Heart right ventricle (tissue), 16 donors: ENCODE results near the gene CETN1. TPM values are rescaled to one million over a fixed set of nuclear protein-coding genes. Genes with fewer than 3 reads are reported as not detected.

ENCODE experiments used
- ATAC-seq, 8 donors: fragments of 200-7000 bp; cut with Tn5 transposase; one replicate each; pipeline ENCODE4 v1.9.1; 2020; ENCODE audit warnings: mild to moderate bottlenecking in 8 of 8, moderate library complexity in 8 of 8, moderate number of reproducible peaks in 1 of 8
- DNase-seq, 2 donors: peaks; one replicate each; pipeline ENCODE4 v3.0.0-alpha.2; 2020
- H3K27ac ChIP-seq, 10 donors: fragments of 200-600 bp; sonication (generic) in 2 of 10; one replicate each; pipeline versions ENCODE4 v1.5.0 to v1.8.0; 2020 to 2022; ENCODE audit warnings: mild to moderate bottlenecking in 3 of 10
- H3K27me3 ChIP-seq, 7 donors: fragments of 200-600 bp; one replicate each; pipeline ENCODE4 v1.8.0; 2021 to 2022; ENCODE audit warnings: mild to moderate bottlenecking in 2 of 7
- H3K36me3 ChIP-seq, 9 donors: fragments of 200-600 bp; sonication (generic) in 1 of 9; one replicate each; pipeline versions ENCODE4 v1.5.0 to v1.8.0; 2020 to 2022; ENCODE audit warnings: mild to moderate bottlenecking in 2 of 9
- H3K4me1 ChIP-seq, 9 donors: fragments of 200-600 bp; sonication (generic) in 1 of 9; one replicate each; pipeline versions ENCODE4 v1.5.0 to v1.8.0; 2020 to 2022; ENCODE audit warnings: mild to moderate bottlenecking in 4 of 9
- H3K4me3 ChIP-seq, 10 donors: fragments of 200-600 bp; sonication (generic) in 2 of 10; one replicate each; pipeline versions ENCODE4 v1.5.0 to v1.8.0; 2020 to 2022; ENCODE audit warnings: mild to moderate bottlenecking in 7 of 10, moderate library complexity in 2 of 10
- H3K9me3 ChIP-seq, 11 donors: fragments of 200-600 bp in 10 of 11; sonication (generic) in 2 of 11; one replicate each; pipeline versions ENCODE4 v1.5.0 to v1.8.0; 2013 to 2022; ENCODE audit warnings: mild to moderate bottlenecking in 2 of 11, control low read depth in 1 of 11, moderate library complexity in 1 of 11
- CTCF ChIP-seq, 9 donors: fragments of 200-600 bp; sonication (generic) in 2 of 9; IDR thresholded peaks; one replicate each; pipeline versions ENCODE4 v1.5.0 to v1.8.0; 2021 to 2022; ENCODE audit warnings: antibody characterized with exemption in 9 of 9, mild to moderate bottlenecking in 5 of 9, moderate library complexity in 1 of 9
- WGBS, 2 donors: extraction: QIAGEN DNeasy Blood & Tissue Kit; methylation state at CpG; one replicate each; pipeline ENCODE4 v1.1.7; 2013; ENCODE audit warnings: inconsistent platforms in 1 of 2; 5-methylcytosine and 5-hydroxymethylcytosine counted together
- intact Hi-C, 10 donors: fragments of 100-400 bp; cut with DNase I; formaldehyde crosslinking; loops; one replicate each; pipeline versions ENCODE4 v1.11.1 to v1.14.2; 2022
- polyA plus RNA-seq, 2 donors: library from polyadenylated mRNA; stranded (reverse); fragments of 200-250 nt; gene quantifications; one replicate each; pipeline ENCODE4 v1.2.3, GENCODE V29; 2013
- total RNA-seq, 10 donors: library from RNA; stranded (reverse); fragmentation: NEBNext Ultra II Directional in 3 of 10; extraction: Animal tissue kit (Norgen Biotek cat#: 25700) in 3 of 10; gene quantifications; one replicate each; pipeline versions ENCODE4 v1.2.1 to v1.2.4, GENCODE V29; 2021 to 2023
- donor health status: Arrhythmogenic right ventricular cardiomyopathy.
- donor health status: ischemic (EF 13 %, LVEDD 7.1; RV severe dilation, severe dysfunction).
- donor health status: healthy with polysubstance abuse.
- donor health status: DM: no; HTN: yes; CAD: no.
- donor health status: DM: no; HTN: no; CAD: no.
- donor health status: ischemic (EF 25% LVEDD 6.9; RV normal size, moderate dysfunction).
- donor health status: ischemic (EF 25% LVEDD 5.7; RV mildly dilated, moderate dysfunction).
- donor health status: healthy.
- donor health status: DM: yes; HTN: yes; CAD: no.
- donor health status: Ischemic cardiomyopathy.
- donor health status: ischemic (EF 35%, LVEDD 5.7; RV mildly dilated, moderate dysfunction).
- donor health status: nonischemic (EF 11% LVEDD 7.7; RV severe dilation, severe dysfunction).
- donor health status: DM: yes; HTN: yes; CAD: no.
- donor health status: PGD.
- donor health status: ischemic (EF 29% LVEDD 5.4; RV normal size, mild dysfunction).
- donor health status: nonischemic (EF 23%, LVEDD 6.1; RV moderate dilation, normal function).

Gene CETN1
- total and polyA plus RNA-seq, 12 donors: not detected

- WGBS, 2 donors: 95% methylated on average over 7 of the region's 7 CpGs
- DNase-seq (no peak), ATAC-seq (no peak)
- TF ChIP-seq CTCF (IDR thresholded peaks at IDR 0.05): no peak
- intact Hi-C loops: loop anchor here in 2 of 10 donors (2.0 to 10.0 kb wide), 2 partner anchors 117 to 319 kb away; no protein-coding TSS in a partner anchor
- Histone ChIP-seq H3K4me3 (no peak overlapping the region), H3K36me3 (no peaks in the 10 kb centered on the region), H3K9me3 (no peaks in the 10 kb centered on the region), H3K27ac (no peak overlapping the region), H3K27me3 (peaks cover 0 to 1% (median 0%) of the 10 kb centered on the region in 7 donors), H3K4me1 (peaks cover 0 to 17% (median 0%) of the 10 kb centered on the region in 9 donors)
Measured at GRCh38 chr18:612156-612555, 32.0 kb downstream of the CETN1 start.

DNA sequence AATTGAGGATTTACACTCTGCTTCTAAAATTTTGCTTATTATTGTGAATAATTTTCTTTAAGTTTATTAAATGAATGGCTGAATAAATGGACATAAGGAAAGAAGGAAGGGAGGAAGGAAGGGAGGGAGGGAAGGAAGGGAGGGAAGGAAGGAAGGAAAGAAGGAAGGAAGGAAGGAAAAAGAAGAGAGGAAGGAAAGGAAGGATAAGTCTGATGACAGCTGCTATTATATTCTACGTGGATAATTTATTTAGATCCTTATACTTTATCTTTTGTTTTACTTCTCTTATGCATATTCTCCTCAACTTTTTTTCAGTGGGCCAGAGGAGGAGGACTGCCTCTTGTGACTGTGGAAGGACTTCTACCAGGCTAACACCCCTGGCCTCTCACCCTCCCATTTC is 34.0 kb downstream of the CETN1 start:
- H3K4me1 ChIP-seq: peaks cover 0 to 17% (median 0%) of the 10 kb centered on the region in 9 donors
- 52 to 62% methylated on average over 1 of the region's 1 CpG for WGBS, 2 donors
- peak overlapping the region in 1 of 10 donors; percentile 74 for H3K27ac ChIP-seq
- no peaks in the 10 kb centered on the region for H3K9me3 ChIP-seq
- H3K4me3 ChIP-seq: no peak overlapping the region
- TF ChIP-seq CTCF (IDR thresholded peaks at IDR 0.05): no peak
- DNase-seq: no peak
- H3K27me3 ChIP-seq: peaks cover 0 to 12% (median 0%) of the 10 kb centered on the region in 7 donors
- intact Hi-C loops: loop anchor here in 4 of 10 donors (2.0 to 10.0 kb wide), 3 partner anchors 119 to 327 kb away; no protein-coding TSS in a partner anchor
- no peak for ATAC-seq
- H3K36me3 ChIP-seq: no peaks in the 10 kb centered on the region

GRCh38 chr18:615092-615521 is 34.9 kb downstream of the CETN1 start:
- H3K9me3 ChIP-seq: no peaks in the 10 kb centered on the region
- TF ChIP-seq CTCF (IDR thresholded peaks at IDR 0.05): no peak
- H3K27me3 ChIP-seq: peaks cover 0 to 12% (median 4%) of the 10 kb centered on the region in 7 donors
- H3K4me1 ChIP-seq: peaks cover 0 to 17% (median 0%) of the 10 kb centered on the region in 9 donors
- no peaks in the 10 kb centered on the region for H3K36me3 ChIP-seq
- DNase-seq (no peak), ATAC-seq (peak in 5 of 8 donors; percentile 19 to 50 (median 39))
- no peak overlapping the region for H3K4me3 ChIP-seq
- peak overlapping the region in 2 of 10 donors; percentile 7 to 79 for H3K27ac ChIP-seq
- WGBS, 2 donors: 77 to 79% methylated on average over 5 of the region's 5 CpGs
- intact Hi-C loops: loop anchor here in 6 of 10 donors (2.0 to 10.0 kb wide), 5 partner anchors 120 to 328 kb away; no protein-coding TSS in a partner anchor

- Histone ChIP-seq H3K27ac (peak overlapping the region in 1 of 10 donors; percentile 79), H3K9me3 (no peaks in the 10 kb centered on the region), H3K27me3 (peaks cover 0 to 12% (median 4%) of the 10 kb centered on the region in 7 donors), H3K36me3 (no peaks in the 10 kb centered on the region), H3K4me3 (no peak overlapping the region), H3K4me1 (peaks cover 0 to 17% (median 0%) of the 10 kb centered on the region in 9 donors)
- TF ChIP-seq CTCF (IDR thresholded peaks at IDR 0.05): no peak
- intact Hi-C loops: loop anchor here (2.0 to 10.0 kb wide), 5 partner anchors 121 to 329 kb away; no protein-coding TSS in a partner anchor
- 72 to 73% methylated on average over 4 of the region's 4 CpGs for WGBS, 2 donors
- ATAC-seq: peak in 6 of 8 donors; percentile 8 to 75 (median 30)
- DNase-seq: no peak
Measured at GRCh38 chr18:615773-616172, 35.6 kb downstream of the CETN1 start.
